MCF 10A (cell line): ENCODE measurements around the gene ZFHX2. TPM values are rescaled to one million over a fixed set of nuclear protein-coding genes. Genes with fewer than 3 reads are reported as not detected.

ENCODE experiments used
- BruUV-seq: library from RNA; stranded (reverse); fragments of 400-500 nt; replicated peaks from 2 replicates; lab custom pipeline; 2021; lab: Mats Ljungman, UMichigan
- CTCF ChIA-PET: fragments of 300-600 bp; sonication (Branson Sonifier 250); formaldehyde crosslinking; extraction: SDS; loops from one replicate; lab custom pipeline; 2021; ENCODE audit warnings: antibody characterized with exemption, inconsistent platforms; lab: Yijun Ruan, JAX
- POLR2A ChIA-PET: fragments of 300-600, 350-650 bp; sonication (Branson Sonifier 250); formaldehyde crosslinking; extraction: SDS; loops from one replicate; lab custom pipeline; 2020; ENCODE audit warnings: antibody characterized with exemption, inconsistent platforms; lab: Yijun Ruan, JAX
- DNase-seq: peaks from one replicate; pipeline ENCODE4 v3.0.0-alpha.2; 2018; ENCODE audit not compliant: unreplicated experiment
- H3K27ac Mint-ChIP-seq: one replicate; pipeline ENCODE4 v1.8.0; 2022; ENCODE audit warnings: mild to moderate bottlenecking, low read depth, mixed read lengths; ENCODE audit not compliant: unreplicated experiment
- H3K27me3 Mint-ChIP-seq: one replicate; pipeline ENCODE4 v1.8.0; 2022; ENCODE audit warnings: mixed read lengths; ENCODE audit not compliant: insufficient read depth, unreplicated experiment
- H3K36me3 Mint-ChIP-seq: one replicate; pipeline ENCODE4 v1.8.0; 2022; ENCODE audit warnings: mild to moderate bottlenecking, moderate library complexity, mixed read lengths; ENCODE audit not compliant: insufficient read depth, unreplicated experiment
- H3K4me1 Mint-ChIP-seq: one replicate; pipeline ENCODE4 v1.8.0; 2022; ENCODE audit warnings: mixed read lengths; ENCODE audit not compliant: insufficient read depth, unreplicated experiment
- H3K4me3 Mint-ChIP-seq: one replicate; pipeline ENCODE4 v1.8.0; 2022; ENCODE audit warnings: mild to moderate bottlenecking, moderate library complexity, mixed read lengths; ENCODE audit not compliant: unreplicated experiment
- H3K9me3 Mint-ChIP-seq: one replicate; pipeline ENCODE4 v1.8.0; 2022; ENCODE audit warnings: mixed read lengths; ENCODE audit not compliant: unreplicated experiment
- CTCF ChIP-seq: fragments of 200-600 bp; IDR thresholded peaks from one replicate; pipeline ENCODE4 v1.8.0; 2022; ENCODE audit warnings: antibody characterized with exemption, mild to moderate bottlenecking; ENCODE audit not compliant: unreplicated experiment
- intact Hi-C: fragments of 100-400 bp; cut with micrococcal nuclease; formaldehyde crosslinking; loops from 2 replicates; pipeline ENCODE4 v1.14.1; 2022
- total RNA-seq: library from RNA; stranded (reverse); gene quantifications from 2 replicates; pipeline ENCODE4 v1.2.3, GENCODE V29; 2022

Gene ZFHX2
- total RNA-seq, 1 experiment from 2014 or later, result 1.8 TPM

- Mint-ChIP-seq H3K27ac (no peak overlapping the region), H3K27me3 (no peaks in the 10 kb centered on the region), H3K9me3 (no peaks in the 10 kb centered on the region), H3K4me3 (no peak overlapping the region), H3K4me1 (no peaks in the 10 kb centered on the region), H3K36me3 (peaks cover 9% of the 10 kb centered on the region)
- no TSS peak for BruUV-seq
- intact Hi-C loops, result no loop called here
- CTCF ChIA-PET, result interaction anchor here (0.5 to 1.2 kb wide), 6 partner anchors 10 to 39 kb away, joined by 3 to 5 read pairs (median 3); no protein-coding TSS in a partner anchor
- POLR2A ChIA-PET, result no interaction called here
- no peak for DNase-seq
- TF ChIP-seq CTCF, result no peak
Measured at GRCh38 chr14:23521785-23522640, 29.6 kb downstream of the ZFHX2 start.

DNA sequence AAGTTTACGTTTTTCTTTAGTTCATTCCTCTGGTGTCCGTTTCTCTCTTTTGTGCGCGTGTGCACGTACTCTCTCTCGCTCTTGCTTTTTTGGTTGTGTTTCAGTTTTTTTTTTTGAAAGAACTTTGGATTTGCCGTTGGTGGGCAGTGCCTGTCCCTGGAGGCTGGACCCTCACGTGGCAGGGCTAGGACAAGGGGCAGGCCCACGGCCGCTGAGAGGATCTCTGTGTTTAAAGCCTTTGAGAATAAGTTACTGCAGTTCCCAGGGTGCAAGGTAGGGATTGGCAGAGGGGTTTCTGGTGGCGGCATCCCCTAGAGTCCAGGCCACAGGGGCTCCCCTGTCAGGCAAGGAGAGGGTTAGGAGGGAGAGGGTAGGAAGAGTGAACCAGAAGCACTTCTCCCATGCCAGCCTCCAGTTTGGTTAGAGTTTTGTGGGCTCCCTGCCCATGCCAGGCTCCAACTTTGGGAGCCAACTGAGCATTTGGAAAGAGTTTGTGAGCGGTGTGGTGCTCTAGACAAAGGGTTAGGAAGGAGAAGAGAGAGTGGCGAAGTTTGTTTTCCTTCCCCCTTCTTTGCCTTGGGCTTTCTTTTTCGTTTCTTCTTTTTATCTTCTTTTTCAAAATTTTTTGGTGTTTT is 30.5 kb downstream of the ZFHX2 start:
- TF ChIP-seq CTCF, result no peak
- DNase-seq, result no peak
- intact Hi-C loops, result no loop called here
- Mint-ChIP-seq H3K4me3 (no peak overlapping the region), H3K4me1 (no peaks in the 10 kb centered on the region), H3K27ac (no peak overlapping the region), H3K36me3 (peaks cover 9% of the 10 kb centered on the region), H3K9me3 (no peaks in the 10 kb centered on the region), H3K27me3 (no peaks in the 10 kb centered on the region)
- POLR2A ChIA-PET, result no interaction called here
- CTCF ChIA-PET, result interaction anchor here (0.5 to 1.5 kb wide), 6 partner anchors 11 to 141 kb away, joined by 3 to 6 read pairs (median 4); no protein-coding TSS in a partner anchor
- BruUV-seq, result no TSS peak

GRCh38 chr14:23518709-23519108 is 32.9 kb downstream of the ZFHX2 start:
- DNase-seq, result no peak
- H3K9me3 Mint-ChIP-seq, result no peaks in the 10 kb centered on the region
- TF ChIP-seq CTCF, result no peak
- H3K4me3 Mint-ChIP-seq, result no peak overlapping the region
- BruUV-seq, result no TSS peak
- no peak overlapping the region for H3K27ac Mint-ChIP-seq
- ChIA-PET CTCF (no interaction called here), POLR2A (interaction anchor here (0.6 kb wide), 1 partner anchor 37 kb away, joined by 3 read pairs; no protein-coding TSS in a partner anchor)
- peaks cover 4% of the 10 kb centered on the region for H3K36me3 Mint-ChIP-seq
- intact Hi-C loops, result no loop called here
- H3K27me3 Mint-ChIP-seq, result no peaks in the 10 kb centered on the region
- H3K4me1 Mint-ChIP-seq, result no peaks in the 10 kb centered on the region
